Astrocyte of the spinal cord (primary cell): ENCODE results near the gene CHCHD3.

ENCODE experiments used
- DNase-seq: peaks from one replicate; pipeline ENCODE4 v3.0.0; 2011; ENCODE audit warnings: low read depth, low spot score
- H3K4me3 ChIP-seq: 2 replicates; pipeline ENCODE4 v1.5.1; 2011; ENCODE audit warnings: low read depth, mild to moderate bottlenecking, low read length, moderate library complexity
- CTCF ChIP-seq: IDR thresholded peaks from 2 replicates; pipeline ENCODE4 v1.5.1; 2012; ENCODE audit warnings: low read depth, mild to moderate bottlenecking, low read length, inconsistent platforms
- in situ Hi-C: cut with HindIII; loops from 2 replicates; pipeline ENCODE4 v1.10.0; 2017; ENCODE audit warnings: low sequenced_read_pairs

The CHCHD3 gene

GRCh38 chr7:132810561-132810960, 271.3 kb downstream of the CHCHD3 start:
- no peak for DNase-seq
- no peak overlapping the region for H3K4me3 ChIP-seq
- in situ Hi-C loops: no loop called here
- no peak for TF ChIP-seq CTCF

GRCh38 chr7:132806834-132807233, 275.1 kb downstream of the CHCHD3 start:
- no peak for TF ChIP-seq CTCF
- in situ Hi-C loops: no loop called here
- no peak overlapping the region for H3K4me3 ChIP-seq
- no peak for DNase-seq

- DNase-seq: no peak
- in situ Hi-C loops: no loop called here
- no peak overlapping the region for H3K4me3 ChIP-seq
- no peak for TF ChIP-seq CTCF
Observed at GRCh38 chr7:132805766-132806165, 276.1 kb downstream of the CHCHD3 start.

GRCh38 chr7:132804849-132805485, 276.9 kb downstream of the CHCHD3 start:
- H3K4me3 ChIP-seq: no peak overlapping the region
- in situ Hi-C loops: no loop called here
- DNase-seq: no peak
- no peak for TF ChIP-seq CTCF

- in situ Hi-C loops: no loop called here
- no peak for DNase-seq
- TF ChIP-seq CTCF: no peak
- H3K4me3 ChIP-seq: no peak overlapping the region
Observed at GRCh38 chr7:132800522-132800921, 281.4 kb downstream of the CHCHD3 start.

GRCh38 chr7:132799081-132799413, 282.8 kb downstream of the CHCHD3 start:
- H3K4me3 ChIP-seq: no peak overlapping the region
- no peak for TF ChIP-seq CTCF
- no peak for DNase-seq
- in situ Hi-C loops: no loop called here

- TF ChIP-seq CTCF: no peak
- DNase-seq: no peak
- H3K4me3 ChIP-seq: no peak overlapping the region
- in situ Hi-C loops: no loop called here
Observed at GRCh38 chr7:132797152-132797551, 284.7 kb downstream of the CHCHD3 start.
